Esophagus muscularis mucosa (tissue), 4 donors: ENCODE measurements around the gene CDKL4. TPM values are rescaled to one million over a fixed set of nuclear protein-coding genes. Genes with fewer than 3 reads are reported as not detected.

Experiments
- DNase-seq: peaks from one replicate; pipeline ENCODE4 v3.0.0-alpha.2; 2017; ENCODE audit errors: extremely low spot score
- H3K27ac ChIP-seq, 4 donors: fragments of 200-600 bp; sonication (generic); replicated peaks in 1 of 4; 1 replicate in 3 of 4; 2 replicates in 1 of 4; pipeline ENCODE4 v1.5.1; 2016 to 2019; ENCODE audit warnings: mild to moderate bottlenecking in 1 of 4
- H3K27me3 ChIP-seq, 4 donors: fragments of 200-600 bp; sonication (generic); one replicate each; pipeline versions ENCODE4 v1.5.1 to v1.6.0; 2016 to 2019
- H3K36me3 ChIP-seq, 4 donors: fragments of 200-600 bp; sonication (generic); one replicate each; pipeline ENCODE4 v1.5.1; 2016 to 2019
- H3K4me1 ChIP-seq, 4 donors: fragments of 200-600 bp; sonication (generic); one replicate each; pipeline ENCODE4 v1.5.1; 2016 to 2019
- H3K4me3 ChIP-seq, 4 donors: fragments of 200-600 bp; sonication (generic); 1 replicate in 2 of 4; 2 replicates in 2 of 4; pipeline ENCODE4 v1.5.1; 2016 to 2019; ENCODE audit warnings: mild to moderate bottlenecking in 4 of 4, moderate library complexity in 1 of 4
- H3K9me3 ChIP-seq, 4 donors: fragments of 200-600 bp; sonication (generic); 1 replicate in 3 of 4; 2 replicates in 1 of 4; pipeline ENCODE4 v1.5.1; 2016 to 2019
- CTCF ChIP-seq, 3 experiments: fragments of 200-600 bp in 2 of 3; fragments of 450-650 bp in 1 of 3; sonication (generic) in 2 of 3; IDR thresholded peaks; one replicate each; pipeline ENCODE4 v1.5.1; 2017 to 2019; ENCODE audit warnings: antibody characterized with exemption in 3 of 3, mild to moderate bottlenecking in 2 of 3, moderate library complexity in 1 of 3
- EP300 ChIP-seq: sonication (generic); formaldehyde crosslinking; IDR thresholded peaks from one replicate; pipeline ENCODE4 v1.6.1; 2017; ENCODE audit warnings: antibody characterized with exemption
- POLR2A ChIP-seq: fragments of 450-650 bp; IDR thresholded peaks from one replicate; pipeline ENCODE4 v1.6.1; 2017; ENCODE audit warnings: antibody characterized with exemption, moderate library complexity, mild to moderate bottlenecking, low read depth
- POLR2AphosphoS5 ChIP-seq, 2 donors: sonication (generic); formaldehyde crosslinking; IDR thresholded peaks; one replicate each; pipeline ENCODE4 v1.6.1; 2017; ENCODE audit warnings: antibody characterized with exemption in 2 of 2
- WGBS: methylation state at CpG from one replicate; pipeline ENCODE4 v1.1.5; 2018; 5-methylcytosine and 5-hydroxymethylcytosine counted together
- intact Hi-C: fragments of 100-400 bp; cut with DNase I; formaldehyde crosslinking; loops from one replicate; pipeline ENCODE4 v1.15.1; 2023
- total RNA-seq, 4 donors: library from RNA; depleted of rRNA; stranded (reverse); fragments of >200 nt; gene quantifications; one replicate each; pipeline versions ENCODE4 v1.1.0 to v1.2.1, GENCODE V29; 2016

Gene CDKL4
- total RNA-seq, 4 donors from 2014 or later: 0.40 to 3.7 (median 1.1) TPM

GRCh38 chr2:39194686-39195085 lies 49.1 kb downstream of the CDKL4 start:
- no peak for DNase-seq
- H3K9me3 ChIP-seq: no peaks in the 10 kb centered on the region
- TF ChIP-seq POLR2A: no peak
- TF ChIP-seq EP300: no peak
- TF ChIP-seq CTCF (IDR thresholded peaks at IDR 0.05): no peak
- no peak for TF ChIP-seq POLR2AphosphoS5 (IDR thresholded peaks at IDR 0.05)
- intact Hi-C loops: no loop called here
- no peaks in the 10 kb centered on the region for H3K4me1 ChIP-seq
- no peaks in the 10 kb centered on the region for H3K27me3 ChIP-seq
- H3K27ac ChIP-seq: no peak overlapping the region
- 96% methylated on average over 3 of the region's 3 CpGs for WGBS
- no peaks in the 10 kb centered on the region for H3K36me3 ChIP-seq
- no peak overlapping the region for H3K4me3 ChIP-seq

GRCh38 chr2:39188960-39189494 lies 54.7 kb downstream of the CDKL4 start:
- Histone ChIP-seq H3K4me3 (no peak overlapping the region), H3K4me1 (no peaks in the 10 kb centered on the region), H3K36me3 (no peaks in the 10 kb centered on the region), H3K27ac (no peak overlapping the region), H3K9me3 (no peaks in the 10 kb centered on the region), H3K27me3 (no peaks in the 10 kb centered on the region)
- 84% methylated on average over 4 of the region's 4 CpGs for WGBS
- intact Hi-C loops: no loop called here
- TF ChIP-seq POLR2AphosphoS5 (IDR thresholded peaks at IDR 0.05): no peak
- no peak for TF ChIP-seq POLR2A
- no peak for TF ChIP-seq EP300
- no peak for TF ChIP-seq CTCF (IDR thresholded peaks at IDR 0.05)
- no peak for DNase-seq

- DNase-seq: no peak
- no peaks in the 10 kb centered on the region for H3K27me3 ChIP-seq
- no peak for TF ChIP-seq POLR2AphosphoS5 (IDR thresholded peaks at IDR 0.05)
- no peaks in the 10 kb centered on the region for H3K9me3 ChIP-seq
- H3K36me3 ChIP-seq: no peaks in the 10 kb centered on the region
- intact Hi-C loops: no loop called here
- no peak overlapping the region for H3K27ac ChIP-seq
- no peak overlapping the region for H3K4me3 ChIP-seq
- no peaks in the 10 kb centered on the region for H3K4me1 ChIP-seq
- 80% methylated on average over 1 of the region's 2 CpGs for WGBS
Measured at GRCh38 chr2:39183673-39184072, 60.1 kb downstream of the CDKL4 start.

GRCh38 chr2:39181297-39181696 lies 62.5 kb downstream of the CDKL4 start:
- intact Hi-C loops: no loop called here
- 93% methylated on average over 2 of the region's 2 CpGs for WGBS

More at GRCh38 chr2:39181297-39181696, 62.5 kb downstream of the CDKL4 start:
- Histone ChIP-seq H3K27me3 (no peaks in the 10 kb centered on the region), H3K4me1 (no peaks in the 10 kb centered on the region), H3K36me3 (no peaks in the 10 kb centered on the region), H3K9me3 (no peaks in the 10 kb centered on the region), H3K4me3 (no peak overlapping the region), H3K27ac (no peak overlapping the region)
- DNase-seq: no peak
- no peak for TF ChIP-seq CTCF (IDR thresholded peaks at IDR 0.05)
- TF ChIP-seq POLR2A: no peak
- TF ChIP-seq POLR2AphosphoS5 (IDR thresholded peaks at IDR 0.05): no peak
- TF ChIP-seq EP300: no peak
